Liver (tissue), 9 donors: ENCODE measurements around the gene ACTN4. TPM values are rescaled to one million over a fixed set of nuclear protein-coding genes. Genes with fewer than 3 reads are reported as not detected.

Experiments used
- DNase-seq: peaks from one replicate; pipeline ENCODE4 v3.0.0-alpha.2; 2017; ENCODE audit warnings: low spot score
- H3K27ac ChIP-seq, 2 donors: one replicate each; pipeline ENCODE4 v1.7.0; 2013; ENCODE audit warnings: inconsistent platforms in 2 of 2, low read length in 2 of 2, control low read depth in 1 of 2, low read depth in 1 of 2, mild to moderate bottlenecking in 1 of 2
- H3K27me3 ChIP-seq, 4 donors: one replicate each; pipeline versions ENCODE4 v1.6.1 to v1.7.0; 2013; ENCODE audit warnings: low read length in 3 of 4, inconsistent platforms in 1 of 4, mild to moderate bottlenecking in 1 of 4, moderate library complexity in 1 of 4; ENCODE audit not compliant: control insufficient read depth in 4 of 4, insufficient read depth in 4 of 4
- H3K36me3 ChIP-seq, 4 donors: one replicate each; pipeline versions ENCODE4 v1.6.1 to v1.7.0; 2013; ENCODE audit warnings: low read length in 3 of 4, mild to moderate bottlenecking in 3 of 4, low read depth in 1 of 4, moderate library complexity in 1 of 4; ENCODE audit not compliant: control insufficient read depth in 4 of 4, insufficient read depth in 3 of 4
- H3K4me1 ChIP-seq, 4 donors: one replicate each; pipeline versions ENCODE4 v1.6.1 to v1.7.0; 2013; ENCODE audit warnings: low read length in 3 of 4, mild to moderate bottlenecking in 3 of 4, moderate library complexity in 1 of 4; ENCODE audit not compliant: control insufficient read depth in 4 of 4, insufficient read depth in 4 of 4
- H3K4me3 ChIP-seq, 3 donors: one replicate each; pipeline versions ENCODE4 v1.6.1 to v1.7.0; 2013; ENCODE audit warnings: low read length in 3 of 3, control low read depth in 1 of 3, low read depth in 1 of 3, mild to moderate bottlenecking in 1 of 3
- H3K9ac ChIP-seq, 2 donors: one replicate each; pipeline ENCODE4 v1.7.0; 2013; ENCODE audit warnings: low read length in 2 of 2, mild to moderate bottlenecking in 2 of 2, moderate library complexity in 2 of 2, control low read depth in 1 of 2, low read depth in 1 of 2
- H3K9me3 ChIP-seq, 4 donors: one replicate each; pipeline versions ENCODE4 v1.6.1 to v1.7.0; 2013; ENCODE audit warnings: low read length in 3 of 4; ENCODE audit not compliant: control insufficient read depth in 4 of 4
- ATF3 ChIP-seq: IDR thresholded peaks from 2 replicates; pipeline ENCODE4 v1.6.1; 2016; ENCODE audit warnings: antibody characterized with exemption
- EGR1 ChIP-seq, 2 donors: IDR thresholded peaks; 2 replicates each; pipeline ENCODE4 v1.6.1; 2016 to 2018; ENCODE audit warnings: antibody characterized with exemption in 2 of 2, low read depth in 2 of 2
- FOXA1 ChIP-seq: IDR thresholded peaks from 2 replicates; pipeline ENCODE4 v1.6.1; 2016; ENCODE audit warnings: antibody characterized with exemption
- FOXA2 ChIP-seq: IDR thresholded peaks from 2 replicates; pipeline ENCODE4 v1.6.1; 2016; ENCODE audit warnings: antibody characterized with exemption
- GABPA ChIP-seq, 2 donors: IDR thresholded peaks in 1 of 2; conservative IDR thresholded peaks in 1 of 2; 2 replicates each; pipeline ENCODE4 v1.6.1; 2016; ENCODE audit warnings: antibody characterized with exemption in 2 of 2, mild to moderate bottlenecking in 1 of 2, moderate library complexity in 1 of 2
- HNF4A ChIP-seq, 2 donors: conservative IDR thresholded peaks; 2 replicates each; pipeline ENCODE4 v1.6.1; 2016; ENCODE audit warnings: antibody characterized with exemption in 2 of 2, mild to moderate bottlenecking in 2 of 2
- HNF4G ChIP-seq: IDR thresholded peaks from 2 replicates; pipeline ENCODE4 v1.6.1; 2016; ENCODE audit warnings: antibody characterized with exemption
- JUND ChIP-seq, 2 donors: IDR thresholded peaks; 2 replicates each; pipeline ENCODE4 v1.6.1; 2016; ENCODE audit warnings: antibody characterized with exemption in 2 of 2
- NR2F2 ChIP-seq: IDR thresholded peaks from 2 replicates; pipeline ENCODE4 v1.6.1; 2016; ENCODE audit warnings: antibody characterized with exemption
- RAD21 ChIP-seq, 2 donors: IDR thresholded peaks; 2 replicates each; pipeline ENCODE4 v1.6.1; 2016; ENCODE audit warnings: antibody characterized with exemption in 2 of 2, mild to moderate bottlenecking in 2 of 2
- REST ChIP-seq: IDR thresholded peaks from 2 replicates; pipeline ENCODE4 v1.6.1; 2016; ENCODE audit warnings: antibody characterized with exemption, mild to moderate bottlenecking
- RXRA ChIP-seq, 2 donors: IDR thresholded peaks; 2 replicates each; pipeline ENCODE4 v1.6.1; 2017 to 2018; ENCODE audit warnings: antibody characterized with exemption in 2 of 2, mild to moderate bottlenecking in 1 of 2
- SP1 ChIP-seq: IDR thresholded peaks from 2 replicates; pipeline ENCODE4 v1.6.1; 2018; ENCODE audit warnings: antibody characterized with exemption, mild to moderate bottlenecking
- TAF1 ChIP-seq: conservative IDR thresholded peaks from 2 replicates; pipeline ENCODE4 v1.6.1; 2016; ENCODE audit warnings: antibody characterized with exemption, mild to moderate bottlenecking
- YY1 ChIP-seq: IDR thresholded peaks from 2 replicates; pipeline ENCODE4 v1.6.1; 2016; ENCODE audit warnings: antibody characterized with exemption, mild to moderate bottlenecking
- WGBS: extraction: QIAGEN DNeasy Blood & Tissue Kit; methylation state at CpG from one replicate; pipeline ENCODE4 v1.1.7; 2013; 5-methylcytosine and 5-hydroxymethylcytosine counted together
- polyA plus RNA-seq, 2 donors: library from polyadenylated mRNA; stranded (reverse) in 1 of 2; unstranded in 1 of 2; fragments of 200-250 nt in 1 of 2; fragments of >200 nt in 1 of 2; fragmentation: Nextera tagmentation in 1 of 2; extraction: Ambion mirVana in 1 of 2; gene quantifications; one replicate each; pipeline versions ENCODE4 v1.2.1 to v1.2.3, GENCODE V29; 2013 to 2015
- total RNA-seq, 2 donors: library from RNA; depleted of rRNA; stranded (reverse); fragments of >200 nt; gene quantifications; one replicate each; pipeline ENCODE4 v1.2.3, GENCODE V29; 2014
- TF ChIP-seq, protein P1 (sequence below): IDR thresholded peaks from 2 replicates; pipeline ENCODE4 v1.6.1; 2016; ENCODE audit warnings: antibody characterized with exemption
- TF ChIP-seq, protein P2 (sequence below): fragments of 150-350 bp; IDR thresholded peaks from 2 replicates; pipeline ENCODE4 v1.5.1; 2017; ENCODE audit warnings: improper control_type of control experiment, low read depth, low read length; ENCODE audit not compliant: missing input control
- donor health status: healthy.
- donor health status: healthy.
- donor health status: healthy.
- donor health status: healthy.
- donor health status: healthy.

Gene ACTN4
- total and polyA plus RNA-seq, 4 donors: 35.4 to 164 (median 98.7) TPM

DNA sequence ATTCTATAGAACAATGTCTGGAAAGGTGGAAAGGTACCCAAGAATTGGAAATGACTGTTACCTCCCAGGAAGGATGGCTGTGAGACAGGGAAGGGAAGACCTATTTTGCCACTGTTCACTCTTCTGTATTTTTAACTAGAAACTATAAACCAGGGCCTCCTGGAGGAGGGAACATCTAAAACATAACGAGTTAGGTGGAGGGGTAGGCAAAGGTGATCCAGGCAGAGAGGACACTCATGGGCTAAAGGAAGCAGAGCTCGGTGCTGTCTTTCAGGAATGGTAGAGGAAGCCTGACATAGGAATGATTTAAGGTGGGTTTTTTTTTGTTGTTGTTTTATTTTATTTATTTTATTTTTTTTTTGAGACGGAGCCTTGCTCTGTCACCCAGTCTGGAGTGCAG lies 22.6 kb upstream of the ACTN4 start:
- H3K36me3 ChIP-seq: peaks cover 22 to 73% (median 49%) of the 10 kb centered on the region in 4 donors
- no peaks in the 10 kb centered on the region for H3K9me3 ChIP-seq
- no peak for DNase-seq
- no peak for TF ChIP-seq HNF4A (conservative IDR thresholded peaks at IDR 0.05)
- TF ChIP-seq RXRA (IDR thresholded peaks at IDR 0.05): no peak
- TF ChIP-seq EGR1 (IDR thresholded peaks at IDR 0.05; ENCODE audit: low read depth in 2 of 2): no peak
- TF ChIP-seq NR2F2: no peak
- 95% methylated on average over 3 of the region's 3 CpGs for WGBS
- H3K9ac ChIP-seq: no peak overlapping the region
- no peak overlapping the region for H3K4me3 ChIP-seq
- no peak overlapping the region for H3K27ac ChIP-seq
- no peaks in the 10 kb centered on the region for H3K27me3 ChIP-seq
- peaks cover 0 to 6% (median 5%) of the 10 kb centered on the region in 4 donors for H3K4me1 ChIP-seq

DNA sequence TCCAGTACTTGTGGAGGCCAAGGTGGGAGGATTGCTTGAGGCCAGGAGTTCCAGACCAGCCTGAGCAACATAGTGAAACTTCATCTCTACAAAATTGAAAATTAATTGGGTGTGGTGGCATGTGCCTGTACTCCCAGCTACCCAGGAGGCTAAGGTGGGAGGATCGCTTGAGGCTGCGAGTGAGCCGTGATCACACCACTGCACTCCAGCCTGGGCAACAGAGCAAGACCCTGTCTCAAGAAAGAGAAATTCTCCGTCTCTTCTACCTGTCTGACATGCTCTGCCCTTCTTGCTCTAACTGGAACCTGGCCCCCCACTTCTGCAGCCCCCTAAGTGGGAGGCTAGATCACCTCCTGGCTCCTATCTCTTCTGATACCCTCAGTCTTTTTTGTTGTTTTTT lies 21.0 kb upstream of the ACTN4 start:
- H3K27me3 ChIP-seq: no peaks in the 10 kb centered on the region
- H3K36me3 ChIP-seq: peaks cover 23 to 68% (median 43%) of the 10 kb centered on the region in 4 donors
- no peak overlapping the region for H3K9ac ChIP-seq
- DNase-seq: no peak
- H3K9me3 ChIP-seq: no peaks in the 10 kb centered on the region
- no peaks in the 10 kb centered on the region for H3K4me1 ChIP-seq
- H3K27ac ChIP-seq: no peak overlapping the region
- TF ChIP-seq SP1 (no peak), EGR1 (IDR thresholded peaks at IDR 0.05; ENCODE audit: low read depth in 2 of 2) (no peak), HNF4A (conservative IDR thresholded peaks at IDR 0.05) (no peak), FOXA1 (no peak), FOXA2 (no peak), GABPA (IDR thresholded peaks at IDR 0.05 in 1 of 2, conservative IDR thresholded peaks at IDR 0.05 in 1 of 2) (no peak), ATF3 (no peak), YY1 (no peak), NR2F2 (no peak), HNF4G (no peak), TAF1 (no peak), REST (no peak), RXRA (IDR thresholded peaks at IDR 0.05) (no peak)
- 97% methylated on average over 4 of the region's 4 CpGs for WGBS
- H3K4me3 ChIP-seq: no peak overlapping the region

DNA sequence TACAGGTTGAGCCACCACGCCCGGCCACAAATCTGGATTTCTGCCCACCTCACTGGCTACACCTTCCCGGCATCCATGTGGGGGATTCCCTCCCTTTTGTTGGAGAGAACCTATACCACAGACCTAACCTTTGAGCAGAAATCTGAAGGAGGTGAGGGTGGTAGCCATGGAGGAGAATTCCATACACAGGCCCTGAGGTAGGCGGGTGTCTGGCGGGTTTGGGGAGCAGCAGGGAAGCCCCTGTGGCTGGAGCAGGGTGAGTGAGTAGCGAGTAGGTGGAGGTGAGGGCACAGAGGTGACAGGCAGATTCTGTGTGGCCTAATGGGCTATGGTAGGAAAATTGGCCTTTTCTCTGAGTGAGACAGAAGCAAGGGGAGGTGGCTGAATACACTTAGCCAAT lies 17.9 kb upstream of the ACTN4 start:
- Histone ChIP-seq H3K27me3 (no peaks in the 10 kb centered on the region), H3K36me3 (peaks cover 18 to 54% (median 29%) of the 10 kb centered on the region in 4 donors), H3K9me3 (no peaks in the 10 kb centered on the region), H3K27ac (no peak overlapping the region), H3K4me3 (no peak overlapping the region), H3K4me1 (no peaks in the 10 kb centered on the region), H3K9ac (no peak overlapping the region)
- TF ChIP-seq JUND (IDR thresholded peaks at IDR 0.05): no peak
- no peak for TF ChIP-seq ATF3
- TF ChIP-seq SP1: no peak
- TF ChIP-seq, protein P1, sequence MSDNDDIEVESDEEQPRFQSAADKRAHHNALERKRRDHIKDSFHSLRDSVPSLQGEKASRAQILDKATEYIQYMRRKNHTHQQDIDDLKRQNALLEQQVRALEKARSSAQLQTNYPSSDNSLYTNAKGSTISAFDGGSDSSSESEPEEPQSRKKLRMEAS: no peak
- no peak for TF ChIP-seq RAD21 (IDR thresholded peaks at IDR 0.05)
- no peak for TF ChIP-seq FOXA1
- TF ChIP-seq RXRA (IDR thresholded peaks at IDR 0.05): no peak
- TF ChIP-seq EGR1 (IDR thresholded peaks at IDR 0.05; ENCODE audit: low read depth in 2 of 2): no peak
- no peak for TF ChIP-seq NR2F2
- no peak for TF ChIP-seq REST
- TF ChIP-seq, protein P2, sequence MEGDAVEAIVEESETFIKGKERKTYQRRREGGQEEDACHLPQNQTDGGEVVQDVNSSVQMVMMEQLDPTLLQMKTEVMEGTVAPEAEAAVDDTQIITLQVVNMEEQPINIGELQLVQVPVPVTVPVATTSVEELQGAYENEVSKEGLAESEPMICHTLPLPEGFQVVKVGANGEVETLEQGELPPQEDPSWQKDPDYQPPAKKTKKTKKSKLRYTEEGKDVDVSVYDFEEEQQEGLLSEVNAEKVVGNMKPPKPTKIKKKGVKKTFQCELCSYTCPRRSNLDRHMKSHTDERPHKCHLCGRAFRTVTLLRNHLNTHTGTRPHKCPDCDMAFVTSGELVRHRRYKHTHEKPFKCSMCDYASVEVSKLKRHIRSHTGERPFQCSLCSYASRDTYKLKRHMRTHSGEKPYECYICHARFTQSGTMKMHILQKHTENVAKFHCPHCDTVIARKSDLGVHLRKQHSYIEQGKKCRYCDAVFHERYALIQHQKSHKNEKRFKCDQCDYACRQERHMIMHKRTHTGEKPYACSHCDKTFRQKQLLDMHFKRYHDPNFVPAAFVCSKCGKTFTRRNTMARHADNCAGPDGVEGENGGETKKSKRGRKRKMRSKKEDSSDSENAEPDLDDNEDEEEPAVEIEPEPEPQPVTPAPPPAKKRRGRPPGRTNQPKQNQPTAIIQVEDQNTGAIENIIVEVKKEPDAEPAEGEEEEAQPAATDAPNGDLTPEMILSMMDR: no peak
- WGBS: 96% methylated on average over 6 of the region's 6 CpGs
- DNase-seq: no peak
